ENCODE measurements around the gene UBAC2.
A peak's percentile ranks its signal among the peaks of the same experiment; 100 is the strongest.

The UBAC2 gene

GRCh38 chr13:99295488-99296252, 95.0 kb downstream of the UBAC2 start:
- DNase-seq (ENCODE audit: low read depth in 2 of 2) = no peak

DNA sequence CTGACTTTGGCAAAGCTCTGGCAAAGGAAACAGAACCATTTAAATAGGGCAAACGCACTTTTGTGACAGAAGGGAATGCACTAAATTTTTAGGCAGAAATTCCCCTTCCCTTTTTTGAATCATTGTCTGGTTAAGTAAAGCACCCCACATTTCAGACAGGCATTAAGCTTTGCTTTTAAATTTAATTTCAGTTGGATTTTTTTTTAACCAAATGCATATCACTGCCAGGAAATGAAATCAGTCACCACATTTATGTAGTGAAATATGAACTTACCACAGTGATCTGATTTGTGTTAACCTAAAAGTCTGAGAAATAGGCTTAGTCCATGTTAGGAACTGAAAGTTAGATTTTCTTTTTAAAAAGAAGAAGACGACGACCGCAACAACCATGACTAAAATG, 95.7 kb downstream of the UBAC2 start:
- DNase-seq (ENCODE audit: low read depth in 2 of 2) = no peak

DNA sequence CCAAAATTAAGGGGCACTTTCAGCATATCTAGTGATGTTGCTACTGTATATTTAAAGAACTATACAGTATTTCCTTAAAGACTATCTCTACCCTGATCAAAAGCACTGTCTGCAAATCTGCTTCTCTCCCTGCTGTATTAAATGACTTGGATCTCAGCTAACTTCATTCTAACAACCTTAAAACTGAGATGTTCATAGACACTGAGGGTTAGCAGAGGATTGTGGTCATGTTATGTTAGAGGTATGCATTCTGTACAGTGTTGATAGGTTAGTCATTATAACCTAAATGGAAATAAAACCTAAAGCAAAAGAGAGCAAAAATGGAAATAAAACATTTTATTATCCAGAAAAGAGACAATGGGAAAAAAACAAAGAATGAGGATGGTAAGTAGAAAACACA, 96.7 kb downstream of the UBAC2 start:
- no peak for DNase-seq (ENCODE audit: low read depth in 2 of 2)

- DNase-seq (ENCODE audit: low read depth in 2 of 2) = no peak
Observed at GRCh38 chr13:99298056-99298455, 97.4 kb downstream of the UBAC2 start.

- no peak for DNase-seq (ENCODE audit: low read depth in 2 of 2)
Observed at GRCh38 chr13:99299256-99299919, 98.7 kb downstream of the UBAC2 start.

- no peak for DNase-seq (ENCODE audit: low read depth in 2 of 2)
Observed at GRCh38 chr13:99299920-99300341, 99.3 kb downstream of the UBAC2 start.

DNA sequence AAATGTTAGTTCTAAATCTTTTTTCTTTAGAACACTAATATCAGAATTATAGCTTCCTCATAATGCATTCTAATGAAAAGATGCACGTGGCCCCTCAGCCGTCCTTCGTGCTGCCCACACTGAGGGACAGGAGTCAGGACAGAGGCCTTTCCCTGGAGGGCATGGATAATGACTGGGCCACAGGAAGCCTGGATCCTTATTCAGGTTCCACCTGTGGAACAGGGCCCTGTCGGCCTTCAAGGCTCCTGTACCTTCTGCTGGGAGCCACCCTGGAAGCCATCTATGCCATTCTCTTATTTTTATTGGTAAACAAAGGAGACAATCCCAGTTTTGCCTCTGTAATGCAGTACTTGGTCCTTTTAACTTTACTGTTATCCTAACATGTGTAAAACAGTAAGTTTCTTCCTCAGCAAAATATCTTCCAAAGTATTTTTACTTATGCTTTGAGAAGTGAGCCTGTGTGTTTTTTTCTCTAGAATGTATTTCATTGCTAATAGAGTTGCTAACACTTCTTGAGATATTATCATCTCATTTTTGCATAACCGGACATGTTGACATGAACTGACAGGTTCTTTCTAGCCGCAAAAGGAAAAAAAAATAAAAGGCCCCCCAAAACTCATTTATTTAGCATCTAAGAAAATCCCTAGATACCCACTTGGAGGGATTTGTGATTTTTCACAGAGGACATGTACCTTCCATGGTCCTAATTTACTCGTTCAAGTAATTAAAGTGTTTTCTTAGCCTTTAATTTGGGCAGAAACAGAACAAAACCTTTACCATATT, 100.6 kb downstream of the UBAC2 start:
- no peak for DNase-seq (ENCODE audit: low read depth in 2 of 2)

GRCh38 chr13:99301913-99302636, 101.4 kb downstream of the UBAC2 start:
- no peak for DNase-seq (ENCODE audit: low read depth in 2 of 2)

DNA sequence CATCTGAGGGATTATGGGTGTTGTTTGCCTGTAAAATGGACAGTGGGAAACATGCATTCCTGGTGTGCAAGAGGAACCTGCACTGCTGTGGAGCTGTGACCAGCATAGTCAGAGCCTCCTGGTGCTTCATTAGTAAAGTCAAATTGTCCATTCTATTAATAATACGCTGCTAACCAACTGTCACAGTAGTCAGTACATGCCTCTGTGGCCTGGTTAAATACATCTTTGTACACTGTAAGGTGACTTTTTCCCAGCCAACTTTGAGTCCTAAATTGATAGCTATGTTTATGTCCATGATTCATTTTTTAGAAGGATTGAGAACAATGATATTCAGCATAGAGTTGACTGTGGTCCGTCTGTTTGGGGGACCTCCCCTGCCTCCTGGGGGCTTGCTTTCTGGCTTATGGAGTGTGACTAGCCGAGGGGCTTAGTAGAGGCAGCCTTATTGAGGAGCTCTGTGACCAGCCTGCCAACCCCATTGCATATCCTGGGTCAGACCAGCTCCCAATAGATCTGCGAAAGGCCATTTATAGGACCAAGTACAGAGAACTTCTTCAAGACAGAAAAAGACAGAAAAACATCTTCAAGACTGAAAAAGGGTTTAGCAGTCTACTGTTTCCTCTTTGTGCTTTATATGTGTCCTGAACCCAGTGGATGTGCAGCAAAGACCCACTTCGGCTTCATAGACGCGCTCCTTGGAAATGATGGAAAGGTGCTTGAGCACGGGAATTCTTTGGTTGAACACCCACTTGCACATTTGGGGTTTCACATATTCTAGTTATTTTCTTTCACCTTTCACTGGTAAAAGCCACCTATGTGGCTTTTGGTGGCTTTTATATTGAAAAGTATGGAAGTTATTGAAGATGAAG, 102.2 kb downstream of the UBAC2 start:
- no peak for DNase-seq (ENCODE audit: low read depth in 2 of 2)

- peak in 1 of 2 donors; percentile 51 for DNase-seq (ENCODE audit: low read depth in 2 of 2)
Observed at GRCh38 chr13:99303863-99304521, 103.3 kb downstream of the UBAC2 start.

DNA sequence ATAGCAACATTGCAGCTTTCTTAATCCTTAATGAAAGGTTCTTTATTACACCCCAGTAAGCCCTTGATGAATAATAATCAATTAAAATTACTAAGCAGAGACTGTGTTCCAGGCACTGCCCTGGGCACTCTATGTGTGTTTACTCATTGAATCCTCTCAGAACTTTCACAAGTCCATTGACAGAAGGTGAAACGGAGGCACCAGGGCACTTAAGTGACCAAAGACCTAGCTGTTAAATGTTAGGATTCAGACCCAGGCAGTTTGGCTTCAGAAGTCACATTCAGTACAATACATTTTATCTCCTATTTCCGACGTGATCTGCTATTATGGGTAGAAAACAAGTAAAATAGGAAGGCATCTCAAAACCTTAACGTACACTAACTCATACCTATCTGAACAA, 103.9 kb downstream of the UBAC2 start:
- DNase-seq (ENCODE audit: low read depth in 2 of 2) = no peak

- no peak for DNase-seq (ENCODE audit: low read depth in 2 of 2)
Observed at GRCh38 chr13:99305158-99305557, 104.5 kb downstream of the UBAC2 start.

- DNase-seq (ENCODE audit: low read depth in 2 of 2) = no peak
Observed at GRCh38 chr13:99305566-99305965, 104.9 kb downstream of the UBAC2 start.

DNA sequence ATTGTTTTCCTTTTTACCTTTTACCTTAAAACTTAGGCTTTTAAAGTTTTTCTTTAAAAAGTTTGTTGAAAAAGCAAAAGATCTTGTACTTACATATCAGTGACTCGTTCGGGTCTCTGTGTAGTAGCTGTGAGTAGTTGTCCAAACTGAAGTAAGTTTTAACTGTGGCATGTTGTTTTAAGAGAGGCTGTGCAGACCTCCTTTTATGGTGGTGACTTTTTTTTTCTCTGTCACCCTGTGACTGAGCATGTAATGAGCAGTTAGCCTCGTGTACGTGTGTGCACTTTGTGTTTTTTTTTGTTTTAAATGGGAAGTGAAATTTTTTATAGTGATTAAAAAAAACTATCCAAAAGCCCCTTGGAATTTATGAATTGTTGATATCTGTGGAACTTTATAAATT, 106.6 kb downstream of the UBAC2 start, which contains the start of gene GPR183:
GPR183 (minus strand) TSS at position 153 of the 400 bp plus-strand sequence. CDS start 11,254 bp downstream, outside the sequence.
- no peak for DNase-seq (ENCODE audit: low read depth in 2 of 2)

DNA sequence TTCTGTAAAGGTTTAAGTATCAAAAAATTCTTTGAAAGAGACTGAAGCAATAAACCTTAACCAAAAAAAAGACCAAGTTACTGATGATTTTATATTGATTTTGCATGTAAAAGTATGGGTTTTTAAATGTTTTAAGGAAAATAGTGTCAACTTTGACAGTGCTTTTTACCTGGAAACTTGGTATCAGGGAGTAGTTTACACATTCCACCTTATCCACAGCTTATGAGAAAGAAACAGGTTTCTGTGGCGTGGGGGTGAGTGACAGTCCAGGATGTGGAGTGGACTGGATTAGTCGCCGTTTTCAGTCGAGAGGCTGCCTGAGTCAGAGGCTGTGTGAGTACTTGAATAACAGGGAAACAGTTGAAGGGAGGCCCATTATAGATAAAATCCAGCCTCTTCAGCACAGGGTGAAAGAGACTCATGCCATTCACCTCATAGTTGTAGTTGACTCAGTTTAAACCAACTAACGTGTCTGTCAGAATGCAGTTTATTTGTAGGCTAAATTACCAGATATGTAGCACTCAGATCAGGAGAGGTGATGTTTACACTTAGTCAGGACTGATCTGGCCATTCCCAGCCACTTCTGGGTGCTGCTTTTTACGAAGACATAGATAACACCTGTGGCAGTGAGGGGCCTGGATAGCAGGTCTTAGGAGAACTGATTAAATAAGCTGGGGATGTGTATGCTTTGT, 107.1 kb downstream of the UBAC2 start:
- peak; percentile 52 to 68 for DNase-seq (ENCODE audit: low read depth in 2 of 2)

DNA sequence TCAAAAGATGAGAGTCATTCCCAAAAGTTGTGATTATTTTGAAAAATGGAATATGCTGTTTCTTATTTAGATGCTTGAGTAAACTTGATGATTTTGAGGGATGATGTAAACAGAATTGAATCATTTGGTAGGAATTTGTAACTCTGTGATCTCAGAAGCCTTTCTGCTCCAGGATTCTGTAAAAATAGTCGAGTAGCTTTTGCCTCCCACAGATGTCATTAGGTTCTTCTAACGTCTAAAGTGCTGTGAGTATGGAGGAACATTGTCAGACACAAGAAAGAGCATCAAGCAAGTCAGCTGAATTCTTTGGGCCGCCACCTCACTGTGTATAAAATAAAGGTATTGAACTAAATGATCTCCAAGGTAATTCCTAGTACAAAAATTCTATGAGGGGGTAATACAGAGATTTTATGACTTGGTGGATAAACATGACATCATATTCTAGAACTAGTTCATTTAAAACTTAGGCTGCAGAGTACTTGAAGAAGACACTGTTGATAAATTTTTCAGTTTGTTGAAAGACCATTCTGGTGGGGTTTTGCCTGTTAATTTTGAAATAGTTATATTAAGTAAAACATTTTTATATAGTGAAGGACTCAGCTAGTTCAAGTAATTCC, 107.9 kb downstream of the UBAC2 start:
- DNase-seq (ENCODE audit: low read depth in 2 of 2) = no peak

GRCh38 chr13:99310382-99311031, 109.9 kb downstream of the UBAC2 start:
- no peak for DNase-seq (ENCODE audit: low read depth in 2 of 2)

GRCh38 chr13:99311137-99311536, 110.5 kb downstream of the UBAC2 start:
- DNase-seq (ENCODE audit: low read depth in 2 of 2) = no peak

Data from activated CD4-positive, alpha-beta T cell treated with anti-CD3 and anti-CD28 coated beads for 24 hours (primary cell).